Measurements from ENCODE around the gene CDR2L.
"Not testable (repeated sequence)": the region's sequence is repeated elsewhere in the genome, so short reads cannot be mapped to it uniquely, and the experiment has no call there.

Gene CDR2L

GRCh38 chr17:74960570-74961342, 26.7 kb upstream of the CDR2L start:
- no peak for DNase-seq

- DNase-seq, result peak; percentile 57
Measured at GRCh38 chr17:74961657-74962350, 25.6 kb upstream of the CDR2L start.

- no peak for DNase-seq
Measured at GRCh38 chr17:74962622-74963394, 24.6 kb upstream of the CDR2L start.

GRCh38 chr17:74963656-74964055, 23.8 kb upstream of the CDR2L start:
- DNase-seq, result no peak

GRCh38 chr17:74964246-74964761, 23.1 kb upstream of the CDR2L start:
- DNase-seq, result no peak

GRCh38 chr17:74964988-74965622, 22.3 kb upstream of the CDR2L start:
- DNase-seq, result no peak

- no peak for DNase-seq
Measured at GRCh38 chr17:74968361-74968780, 19.1 kb upstream of the CDR2L start.

- not testable (repeated sequence) for DNase-seq
Measured at GRCh38 chr17:74969501-74969900, 17.9 kb upstream of the CDR2L start.

- no peak for DNase-seq
Measured at GRCh38 chr17:74970395-74970794, 17.0 kb upstream of the CDR2L start.

- DNase-seq, result no peak
Measured at GRCh38 chr17:74971069-74971841, 16.2 kb upstream of the CDR2L start.

- no peak for DNase-seq
Measured at GRCh38 chr17:74971842-74972106, 15.7 kb upstream of the CDR2L start.

GRCh38 chr17:74972107-74972972, 15.1 kb upstream of the CDR2L start, which contains the start of gene HID1:
HID1 (minus strand) TSS chr17:74972759; CDS start chr17:74972656, 103 bp downstream.
- DNase-seq, result peak; percentile 37

GRCh38 chr17:74972973-74973328, 14.5 kb upstream of the CDR2L start:
- no peak for DNase-seq

- no peak for DNase-seq
Measured at GRCh38 chr17:74975943-74976342, 11.5 kb upstream of the CDR2L start.

GRCh38 chr17:74977802-74978201, 9.6 kb upstream of the CDR2L start:
- DNase-seq, result no peak

GRCh38 chr17:74978240-74978639, 9.2 kb upstream of the CDR2L start:
- no peak for DNase-seq

GRCh38 chr17:74979408-74980146, 7.9 kb upstream of the CDR2L start:
- no peak for DNase-seq

- no peak for DNase-seq
Measured at GRCh38 chr17:74981318-74981978, 6.0 kb upstream of the CDR2L start.

GRCh38 chr17:74981979-74982662, 5.3 kb upstream of the CDR2L start:
- DNase-seq, result peak; percentile 45
